Uterus (tissue), 2 donors: Measurements from ENCODE around the gene MSL1.

Source experiments
- POLR2A ChIP-seq, 2 donors: fragments of 450-650 bp; IDR thresholded peaks; one replicate each; pipeline ENCODE4 v1.6.1; 2016; ENCODE audit warnings: antibody characterized with exemption in 2 of 2, mild to moderate bottlenecking in 1 of 2, moderate library complexity in 1 of 2
- TF ChIP-seq, protein P1 (sequence below), 4 experiments: fragments of 200-600 bp in 2 of 4; fragments of 450-650 bp in 2 of 4; sonication (generic) in 2 of 4; IDR thresholded peaks; one replicate each; pipeline ENCODE4 v1.5.1; 2016 to 2019; ENCODE audit warnings: antibody characterized with exemption in 4 of 4, mild to moderate bottlenecking in 2 of 4, moderate library complexity in 1 of 4

DNA sequence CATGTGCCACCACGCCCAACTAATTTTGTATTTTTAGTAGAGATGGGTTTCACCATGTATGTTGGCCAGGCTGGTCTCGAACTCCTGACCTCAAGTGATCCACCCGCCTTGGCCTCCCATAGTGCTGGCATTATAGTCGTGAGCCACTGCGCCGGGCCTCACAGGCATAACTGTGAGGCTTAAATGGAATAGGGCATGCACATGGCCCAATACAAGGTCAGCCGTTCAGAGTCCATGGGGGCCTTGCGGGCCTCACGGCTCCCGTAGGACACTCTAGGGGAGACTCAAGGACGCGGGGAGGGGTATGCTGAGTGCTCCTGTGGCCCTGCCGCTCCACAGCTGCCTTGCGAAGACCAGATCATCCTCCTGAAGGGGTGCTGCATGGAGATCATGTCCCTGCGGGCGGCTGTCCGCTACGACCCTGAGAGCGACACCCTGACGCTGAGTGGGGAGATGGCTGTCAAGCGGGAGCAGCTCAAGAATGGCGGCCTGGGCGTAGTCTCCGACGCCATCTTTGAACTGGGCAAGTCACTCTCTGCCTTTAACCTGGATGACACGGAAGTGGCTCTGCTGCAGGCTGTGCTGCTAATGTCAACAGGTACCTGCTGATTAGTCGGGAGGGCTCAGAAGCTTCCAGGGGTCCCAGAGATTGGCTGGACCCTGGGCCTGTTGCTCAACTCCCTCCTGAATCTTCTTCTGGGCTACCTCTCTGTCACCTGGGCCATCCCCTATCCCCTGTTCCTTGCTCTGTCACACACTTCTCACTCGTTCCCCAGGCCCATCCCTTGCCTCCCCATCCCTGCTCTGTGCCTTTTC, 33.7 kb upstream of the MSL1 start:
- TF ChIP-seq, protein P1, sequence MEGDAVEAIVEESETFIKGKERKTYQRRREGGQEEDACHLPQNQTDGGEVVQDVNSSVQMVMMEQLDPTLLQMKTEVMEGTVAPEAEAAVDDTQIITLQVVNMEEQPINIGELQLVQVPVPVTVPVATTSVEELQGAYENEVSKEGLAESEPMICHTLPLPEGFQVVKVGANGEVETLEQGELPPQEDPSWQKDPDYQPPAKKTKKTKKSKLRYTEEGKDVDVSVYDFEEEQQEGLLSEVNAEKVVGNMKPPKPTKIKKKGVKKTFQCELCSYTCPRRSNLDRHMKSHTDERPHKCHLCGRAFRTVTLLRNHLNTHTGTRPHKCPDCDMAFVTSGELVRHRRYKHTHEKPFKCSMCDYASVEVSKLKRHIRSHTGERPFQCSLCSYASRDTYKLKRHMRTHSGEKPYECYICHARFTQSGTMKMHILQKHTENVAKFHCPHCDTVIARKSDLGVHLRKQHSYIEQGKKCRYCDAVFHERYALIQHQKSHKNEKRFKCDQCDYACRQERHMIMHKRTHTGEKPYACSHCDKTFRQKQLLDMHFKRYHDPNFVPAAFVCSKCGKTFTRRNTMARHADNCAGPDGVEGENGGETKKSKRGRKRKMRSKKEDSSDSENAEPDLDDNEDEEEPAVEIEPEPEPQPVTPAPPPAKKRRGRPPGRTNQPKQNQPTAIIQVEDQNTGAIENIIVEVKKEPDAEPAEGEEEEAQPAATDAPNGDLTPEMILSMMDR (IDR thresholded peaks at IDR 0.05) = no peak
- no peak for TF ChIP-seq POLR2A (IDR thresholded peaks at IDR 0.05)
